Measurements from ENCODE around the gene SSH2. TPM values are rescaled to one million over a fixed set of nuclear protein-coding genes. Genes with fewer than 3 reads are reported as not detected.

The SSH2 gene
- total and polyA plus RNA-seq, 9 donors = 14.7 to 27.4 (median 20.6) TPM

GRCh38 chr17:29589524-29590410 lies 340.3 kb downstream of the SSH2 start, which contains the start of gene GIT1:
Gene GIT1 (minus strand): TSS chr17:29589648. CDS start chr17:29589378, 270 bp downstream.
- Histone ChIP-seq H3K4me3 (ENCODE audit: low read length) (peak within 1 kb of the TSS; percentile 67), H3K27ac (ENCODE audit: low read length) (peak within 1 kb of the TSS; percentile 89), H3K4me1 (ENCODE audit: control insufficient read depth, insufficient read depth, low read length) (peaks cover 78% of the 10 kb centered on the region), H3K27me3 (ENCODE audit: control insufficient read depth, insufficient read depth, low read length) (peaks cover 8% of the 10 kb centered on the region), H3K9me3 (replicated peaks; ENCODE audit: control insufficient read depth, low read depth, low read length) (no peaks in the 10 kb centered on the region), H3K36me3 (ENCODE audit: control insufficient read depth, insufficient read depth, low read length) (peaks cover 8% of the 10 kb centered on the region)
- WGBS (ENCODE audit: insufficient coverage) = 1% methylated on average over 51 of the region's 70 CpGs
- peak; percentile 96 for DNase-seq

- Histone ChIP-seq H3K4me1 (ENCODE audit: control insufficient read depth, insufficient read depth, low read length) (peaks cover 78% of the 10 kb centered on the region), H3K36me3 (ENCODE audit: control insufficient read depth, insufficient read depth, low read length) (peaks cover 12% of the 10 kb centered on the region), H3K4me3 (ENCODE audit: low read length) (peak overlapping the region; percentile 67), H3K9me3 (replicated peaks; ENCODE audit: control insufficient read depth, low read depth, low read length) (no peaks in the 10 kb centered on the region), H3K27me3 (ENCODE audit: control insufficient read depth, insufficient read depth, low read length) (peaks cover 2% of the 10 kb centered on the region), H3K27ac (ENCODE audit: low read length) (peak overlapping the region; percentile 82)
- DNase-seq = peak; percentile 45
- under 1% methylated on average over 61 of the region's 72 CpGs for WGBS (ENCODE audit: insufficient coverage)
Observed at GRCh38 chr17:29588562-29589411, 341.2 kb downstream of the SSH2 start.

GRCh38 chr17:29588017-29588561 lies 341.9 kb downstream of the SSH2 start:
- Histone ChIP-seq H3K27me3 (ENCODE audit: control insufficient read depth, insufficient read depth, low read length) (no peaks in the 10 kb centered on the region), H3K36me3 (ENCODE audit: control insufficient read depth, insufficient read depth, low read length) (peaks cover 19% of the 10 kb centered on the region), H3K4me3 (ENCODE audit: low read length) (peak overlapping the region; percentile 67), H3K9me3 (replicated peaks; ENCODE audit: control insufficient read depth, low read depth, low read length) (no peaks in the 10 kb centered on the region), H3K27ac (ENCODE audit: low read length) (peak overlapping the region; percentile 82), H3K4me1 (ENCODE audit: control insufficient read depth, insufficient read depth, low read length) (peaks cover 84% of the 10 kb centered on the region)
- WGBS (ENCODE audit: insufficient coverage) = 0% methylated on average over 3 of the region's 8 CpGs
- DNase-seq = no peak

- Histone ChIP-seq H3K27ac (ENCODE audit: low read length) (peak overlapping the region; percentile 15), H3K36me3 (ENCODE audit: control insufficient read depth, insufficient read depth, low read length) (peaks cover 24% of the 10 kb centered on the region), H3K9me3 (replicated peaks; ENCODE audit: control insufficient read depth, low read depth, low read length) (no peaks in the 10 kb centered on the region), H3K27me3 (ENCODE audit: control insufficient read depth, insufficient read depth, low read length) (no peaks in the 10 kb centered on the region), H3K4me3 (ENCODE audit: low read length) (peak overlapping the region; percentile 67), H3K4me1 (ENCODE audit: control insufficient read depth, insufficient read depth, low read length) (peaks cover 85% of the 10 kb centered on the region)
- WGBS (ENCODE audit: insufficient coverage) = 83% methylated on average over 2 of the region's 6 CpGs
- no peak for DNase-seq
Observed at GRCh38 chr17:29587591-29587990, 342.4 kb downstream of the SSH2 start.

GRCh38 chr17:29586676-29587469 lies 343.2 kb downstream of the SSH2 start:
- Histone ChIP-seq H3K4me3 (ENCODE audit: low read length) (no peak overlapping the region), H3K27me3 (ENCODE audit: control insufficient read depth, insufficient read depth, low read length) (no peaks in the 10 kb centered on the region), H3K36me3 (ENCODE audit: control insufficient read depth, insufficient read depth, low read length) (peaks cover 31% of the 10 kb centered on the region), H3K9me3 (replicated peaks; ENCODE audit: control insufficient read depth, low read depth, low read length) (no peaks in the 10 kb centered on the region), H3K4me1 (ENCODE audit: control insufficient read depth, insufficient read depth, low read length) (peaks cover 85% of the 10 kb centered on the region), H3K27ac (ENCODE audit: low read length) (no peak overlapping the region)
- WGBS (ENCODE audit: insufficient coverage) = 94% methylated on average over 3 of the region's 9 CpGs
- DNase-seq = no peak

- Histone ChIP-seq H3K27ac (ENCODE audit: low read length) (peak overlapping the region; percentile 59), H3K4me3 (ENCODE audit: low read length) (peak overlapping the region; percentile 9), H3K4me1 (ENCODE audit: control insufficient read depth, insufficient read depth, low read length) (peaks cover 79% of the 10 kb centered on the region), H3K36me3 (ENCODE audit: control insufficient read depth, insufficient read depth, low read length) (peaks cover 47% of the 10 kb centered on the region), H3K27me3 (ENCODE audit: control insufficient read depth, insufficient read depth, low read length) (no peaks in the 10 kb centered on the region), H3K9me3 (replicated peaks; ENCODE audit: control insufficient read depth, low read depth, low read length) (no peaks in the 10 kb centered on the region)
- DNase-seq = no peak
- 55% methylated on average over 3 of the region's 8 CpGs for WGBS (ENCODE audit: insufficient coverage)
Observed at GRCh38 chr17:29585080-29585751, 344.8 kb downstream of the SSH2 start.

GRCh38 chr17:29584452-29585079 lies 345.5 kb downstream of the SSH2 start:
- peak overlapping the region; percentile 42 for H3K27ac ChIP-seq (ENCODE audit: low read length)

GRCh38 chr17:29583324-29584248 lies 346.4 kb downstream of the SSH2 start:
- Histone ChIP-seq H3K27me3 (ENCODE audit: control insufficient read depth, insufficient read depth, low read length) (no peaks in the 10 kb centered on the region), H3K9me3 (replicated peaks; ENCODE audit: control insufficient read depth, low read depth, low read length) (no peaks in the 10 kb centered on the region), H3K4me3 (ENCODE audit: low read length) (no peak overlapping the region), H3K4me1 (ENCODE audit: control insufficient read depth, insufficient read depth, low read length) (peaks cover 71% of the 10 kb centered on the region), H3K27ac (ENCODE audit: low read length) (peak overlapping the region; percentile 42), H3K36me3 (ENCODE audit: control insufficient read depth, insufficient read depth, low read length) (peaks cover 64% of the 10 kb centered on the region)
- 86% methylated on average over 15 of the region's 16 CpGs for WGBS (ENCODE audit: insufficient coverage)
- peak; percentile 10 for DNase-seq

More at GRCh38 chr17:29584452-29585079, 345.5 kb downstream of the SSH2 start:
- peaks cover 73% of the 10 kb centered on the region for H3K4me1 ChIP-seq (ENCODE audit: control insufficient read depth, insufficient read depth, low read length)
- no peak for DNase-seq
- H3K27me3 ChIP-seq (ENCODE audit: control insufficient read depth, insufficient read depth, low read length) = no peaks in the 10 kb centered on the region
- 17% methylated on average over 1 of the region's 12 CpGs for WGBS (ENCODE audit: insufficient coverage)
- peaks cover 54% of the 10 kb centered on the region for H3K36me3 ChIP-seq (ENCODE audit: control insufficient read depth, insufficient read depth, low read length)
- no peaks in the 10 kb centered on the region for H3K9me3 ChIP-seq (replicated peaks; ENCODE audit: control insufficient read depth, low read depth, low read length)
- H3K4me3 ChIP-seq (ENCODE audit: low read length) = no peak overlapping the region

Measured in muscle of leg (tissue), 11 donors.